ENCODE results near the gene SHC3. TPM values are rescaled to one million over a fixed set of nuclear protein-coding genes. Genes with fewer than 3 reads are reported as not detected.

SHC3 gene
- total RNA-seq, 2 donors from 2014 or later, result 5.7 to 6.9 TPM

DNA sequence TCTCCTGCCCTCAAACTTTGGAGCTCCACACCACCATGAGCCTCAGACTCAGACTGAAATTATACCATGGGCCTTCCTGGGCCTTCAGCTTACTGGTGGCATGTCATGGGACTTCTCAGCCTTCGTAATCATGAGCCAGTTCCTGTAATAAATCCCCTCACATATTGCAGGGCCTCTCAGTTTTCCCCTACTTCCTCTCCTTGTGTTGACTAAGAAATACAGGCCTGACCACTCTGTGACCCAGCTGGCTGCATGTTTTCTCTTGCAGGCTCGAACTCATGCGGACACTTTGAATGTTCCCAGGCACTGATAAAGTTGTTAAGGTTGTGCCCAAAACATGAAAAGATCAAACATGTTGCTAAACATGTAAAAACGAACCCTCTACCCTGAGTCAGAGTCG lies 26.2 kb upstream of the SHC3 start:
- intact Hi-C loops (cut with DNase I), result no loop called here
- TF ChIP-seq POLR2A (IDR thresholded peaks at IDR 0.05), result no peak
- TF ChIP-seq, protein P1, sequence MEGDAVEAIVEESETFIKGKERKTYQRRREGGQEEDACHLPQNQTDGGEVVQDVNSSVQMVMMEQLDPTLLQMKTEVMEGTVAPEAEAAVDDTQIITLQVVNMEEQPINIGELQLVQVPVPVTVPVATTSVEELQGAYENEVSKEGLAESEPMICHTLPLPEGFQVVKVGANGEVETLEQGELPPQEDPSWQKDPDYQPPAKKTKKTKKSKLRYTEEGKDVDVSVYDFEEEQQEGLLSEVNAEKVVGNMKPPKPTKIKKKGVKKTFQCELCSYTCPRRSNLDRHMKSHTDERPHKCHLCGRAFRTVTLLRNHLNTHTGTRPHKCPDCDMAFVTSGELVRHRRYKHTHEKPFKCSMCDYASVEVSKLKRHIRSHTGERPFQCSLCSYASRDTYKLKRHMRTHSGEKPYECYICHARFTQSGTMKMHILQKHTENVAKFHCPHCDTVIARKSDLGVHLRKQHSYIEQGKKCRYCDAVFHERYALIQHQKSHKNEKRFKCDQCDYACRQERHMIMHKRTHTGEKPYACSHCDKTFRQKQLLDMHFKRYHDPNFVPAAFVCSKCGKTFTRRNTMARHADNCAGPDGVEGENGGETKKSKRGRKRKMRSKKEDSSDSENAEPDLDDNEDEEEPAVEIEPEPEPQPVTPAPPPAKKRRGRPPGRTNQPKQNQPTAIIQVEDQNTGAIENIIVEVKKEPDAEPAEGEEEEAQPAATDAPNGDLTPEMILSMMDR (IDR thresholded peaks at IDR 0.05), result no peak
- H3K27ac ChIP-seq, result no peak overlapping the region
- WGBS, 2 donors, result 64 to 76% methylated on average over 5 of the region's 5 CpGs
- no peak for ATAC-seq
- H3K9me3 ChIP-seq, result no peaks in the 10 kb centered on the region
- H3K36me3 ChIP-seq (replicated peaks in 1 of 2; ENCODE audit: insufficient read depth in 1 of 2, low read depth in 2 of 2), result no peaks in the 10 kb centered on the region
- no peak for DNase-seq
- H3K4me3 ChIP-seq, result no peak overlapping the region
- H3K4me1 ChIP-seq, result no peaks in the 10 kb centered on the region
- H3K27me3 ChIP-seq, result no peaks in the 10 kb centered on the region

DNA sequence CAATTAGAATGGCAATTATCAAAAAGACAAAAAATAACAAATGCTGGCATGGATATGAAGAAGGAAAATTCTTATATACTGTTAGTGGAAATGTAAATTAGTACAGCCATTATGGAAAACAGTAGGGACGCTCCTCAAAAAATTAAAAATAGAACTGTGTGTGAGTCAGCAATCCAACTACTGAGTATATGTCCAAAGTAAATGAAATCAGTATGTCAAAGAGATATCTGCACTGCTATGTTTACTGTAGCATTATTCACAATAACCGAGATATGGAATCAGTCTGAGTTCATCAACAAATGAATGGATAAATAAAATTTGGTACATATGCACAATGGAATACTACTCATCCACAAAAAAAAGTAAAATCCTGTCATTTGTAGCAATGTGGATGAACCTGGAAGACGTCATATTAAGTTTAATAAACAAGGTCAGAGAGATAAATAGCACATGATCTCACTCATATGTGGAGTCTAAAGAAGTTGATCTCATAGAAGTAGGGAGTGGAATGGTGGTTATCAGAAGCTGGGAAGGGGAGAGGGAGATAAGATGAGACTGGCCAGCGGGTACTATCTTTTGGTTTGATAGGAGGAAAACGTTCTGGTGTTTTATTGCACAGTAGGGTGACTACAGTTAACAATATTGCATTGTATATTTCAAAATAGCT lies 16.6 kb upstream of the SHC3 start:
- DNase-seq (no peak), ATAC-seq (no peak)
- Histone ChIP-seq H3K36me3 (replicated peaks in 1 of 2; ENCODE audit: insufficient read depth in 1 of 2, low read depth in 2 of 2) (no peaks in the 10 kb centered on the region), H3K4me1 (no peaks in the 10 kb centered on the region), H3K27ac (no peak overlapping the region), H3K27me3 (no peaks in the 10 kb centered on the region), H3K4me3 (no peak overlapping the region), H3K9me3 (no peaks in the 10 kb centered on the region)
- no peak for TF ChIP-seq POLR2A (IDR thresholded peaks at IDR 0.05)
- TF ChIP-seq, protein P1 (IDR thresholded peaks at IDR 0.05), result no peak
- WGBS, 2 donors, result 52 to 55% methylated on average over 5 of the region's 5 CpGs
- intact Hi-C loops (cut with DNase I), result no loop called here

DNA sequence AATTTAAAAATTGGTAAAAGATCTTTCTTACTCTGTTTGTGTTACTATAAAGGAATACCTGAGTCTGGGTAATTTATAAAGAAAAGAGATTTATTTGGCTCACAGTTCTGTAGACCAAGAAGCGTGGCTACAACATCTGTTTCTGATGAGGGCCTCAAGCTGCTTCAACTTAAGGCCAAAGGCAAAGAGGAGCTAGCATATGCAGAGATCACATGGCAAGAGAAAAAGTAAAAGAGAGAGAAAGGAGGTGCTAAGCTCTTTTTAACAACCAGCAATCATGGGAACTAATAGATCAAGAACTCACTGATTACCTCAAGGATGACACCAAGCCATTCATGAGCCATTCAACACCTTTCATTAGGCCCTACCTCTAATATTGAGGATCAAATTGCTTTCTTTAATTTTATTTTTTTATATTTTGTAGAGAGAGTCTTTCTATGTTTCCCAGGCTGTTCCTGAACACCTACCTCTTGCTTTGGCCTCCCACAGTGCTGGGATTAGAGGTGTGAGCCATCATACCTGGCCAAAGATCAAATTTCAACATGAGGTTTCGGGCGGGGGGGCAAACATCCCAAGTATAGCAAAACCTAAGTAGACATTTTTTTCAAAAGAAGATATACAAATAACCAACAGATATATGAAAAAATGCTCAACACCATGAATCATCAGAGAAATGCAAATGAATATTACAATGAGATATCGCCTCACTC lies 16.0 kb upstream of the SHC3 start:
- intact Hi-C loops (cut with DNase I), result no loop called here
- no peaks in the 10 kb centered on the region for H3K27me3 ChIP-seq
- WGBS, 2 donors, result 87 to 89% methylated on average over 4 of the region's 4 CpGs

DNA sequence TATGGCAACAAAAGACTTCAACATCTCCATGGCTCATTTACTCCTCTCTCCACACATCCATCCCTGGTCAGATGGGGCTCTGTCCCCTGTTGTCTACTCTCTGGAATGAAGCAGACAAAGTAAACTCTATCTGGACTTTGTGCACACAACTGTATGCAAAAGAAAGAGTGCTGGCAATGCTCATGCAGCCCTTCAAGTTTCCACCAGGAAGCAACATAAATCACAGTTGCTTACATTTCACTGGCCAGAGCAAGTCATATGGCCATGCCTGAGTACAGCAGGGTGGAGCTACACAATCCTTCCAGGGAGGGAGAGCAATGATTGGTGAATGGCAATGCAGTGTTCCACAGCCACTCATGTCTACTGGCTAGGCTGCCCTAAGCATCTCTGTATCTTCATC lies 12.4 kb upstream of the SHC3 start:
- intact Hi-C loops (cut with DNase I), result no loop called here
- Histone ChIP-seq H3K27ac (no peak overlapping the region), H3K4me3 (no peak overlapping the region), H3K9me3 (no peaks in the 10 kb centered on the region), H3K4me1 (no peaks in the 10 kb centered on the region), H3K27me3 (no peaks in the 10 kb centered on the region), H3K36me3 (replicated peaks in 1 of 2; ENCODE audit: insufficient read depth in 1 of 2, low read depth in 2 of 2) (no peaks in the 10 kb centered on the region)
- TF ChIP-seq, protein P1 (IDR thresholded peaks at IDR 0.05), result no peak
- no peak for TF ChIP-seq POLR2A (IDR thresholded peaks at IDR 0.05)
- ATAC-seq (no peak), DNase-seq (no peak)

More for the DNA sequence above, 16.0 kb upstream of the SHC3 start:
- no peaks in the 10 kb centered on the region for H3K4me1 ChIP-seq
- no peak overlapping the region for H3K4me3 ChIP-seq
- H3K36me3 ChIP-seq (replicated peaks in 1 of 2; ENCODE audit: insufficient read depth in 1 of 2, low read depth in 2 of 2), result no peaks in the 10 kb centered on the region
- no peak overlapping the region for H3K27ac ChIP-seq
- TF ChIP-seq, protein P1 (IDR thresholded peaks at IDR 0.05), result no peak
- no peak for TF ChIP-seq POLR2A (IDR thresholded peaks at IDR 0.05)
- DNase-seq (no peak), ATAC-seq (no peak)
- no peaks in the 10 kb centered on the region for H3K9me3 ChIP-seq

DNA sequence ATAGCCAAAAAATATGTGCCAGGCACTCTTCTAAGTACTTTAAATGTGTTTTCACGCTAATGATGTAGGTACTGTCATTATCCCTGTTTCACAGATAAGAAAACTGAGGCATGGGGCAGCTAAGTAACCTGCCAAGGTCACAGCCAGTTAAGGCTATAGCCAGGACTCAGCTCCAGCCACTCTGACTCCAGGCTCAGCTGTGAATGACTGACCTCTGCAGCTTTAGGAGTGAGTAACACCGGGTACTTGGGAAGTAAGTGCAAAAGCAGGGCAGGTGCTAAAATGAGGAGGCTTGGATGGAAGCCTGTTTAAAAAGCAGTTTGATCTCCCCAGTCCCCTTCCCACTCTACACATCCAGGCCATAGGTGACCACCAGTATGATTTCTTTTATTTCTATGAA lies 10.6 kb upstream of the SHC3 start:
- WGBS, 2 donors, result 54% methylated on average over 2 of the region's 2 CpGs
- H3K27me3 ChIP-seq, result no peaks in the 10 kb centered on the region
- no peaks in the 10 kb centered on the region for H3K4me1 ChIP-seq
- no peak overlapping the region for H3K4me3 ChIP-seq
- ATAC-seq (no peak), DNase-seq (no peak)
- no peaks in the 10 kb centered on the region for H3K9me3 ChIP-seq
- intact Hi-C loops (cut with DNase I), result no loop called here
- no peak overlapping the region for H3K27ac ChIP-seq
- H3K36me3 ChIP-seq (replicated peaks in 1 of 2; ENCODE audit: insufficient read depth in 1 of 2, low read depth in 2 of 2), result no peaks in the 10 kb centered on the region
- no peak for TF ChIP-seq POLR2A (IDR thresholded peaks at IDR 0.05)
- TF ChIP-seq, protein P1 (IDR thresholded peaks at IDR 0.05), result no peak

Data from body of pancreas (tissue), 4 donors.